ENCODE results near the gene HIBADH.

DNA sequence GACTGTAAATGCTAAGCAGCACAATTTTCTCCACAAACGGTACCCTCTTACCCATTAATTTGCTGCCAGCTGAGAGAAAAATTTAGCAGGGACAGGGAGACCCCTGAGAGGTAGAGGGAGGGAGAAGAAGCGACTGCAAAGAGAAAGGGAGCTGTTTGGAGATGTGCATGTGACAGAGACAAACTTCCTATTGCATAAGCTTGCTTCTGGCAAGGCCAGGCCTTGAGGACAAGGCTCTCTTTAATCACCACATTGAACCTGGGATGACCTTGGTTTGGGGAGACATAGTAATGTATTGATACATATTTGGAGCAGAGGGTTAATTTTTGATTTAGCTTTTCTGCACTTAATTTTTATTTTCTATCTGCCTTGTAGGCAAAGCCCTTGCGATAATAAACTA is 31.1 kb upstream of the HIBADH start:
- TF ChIP-seq, protein P1, sequence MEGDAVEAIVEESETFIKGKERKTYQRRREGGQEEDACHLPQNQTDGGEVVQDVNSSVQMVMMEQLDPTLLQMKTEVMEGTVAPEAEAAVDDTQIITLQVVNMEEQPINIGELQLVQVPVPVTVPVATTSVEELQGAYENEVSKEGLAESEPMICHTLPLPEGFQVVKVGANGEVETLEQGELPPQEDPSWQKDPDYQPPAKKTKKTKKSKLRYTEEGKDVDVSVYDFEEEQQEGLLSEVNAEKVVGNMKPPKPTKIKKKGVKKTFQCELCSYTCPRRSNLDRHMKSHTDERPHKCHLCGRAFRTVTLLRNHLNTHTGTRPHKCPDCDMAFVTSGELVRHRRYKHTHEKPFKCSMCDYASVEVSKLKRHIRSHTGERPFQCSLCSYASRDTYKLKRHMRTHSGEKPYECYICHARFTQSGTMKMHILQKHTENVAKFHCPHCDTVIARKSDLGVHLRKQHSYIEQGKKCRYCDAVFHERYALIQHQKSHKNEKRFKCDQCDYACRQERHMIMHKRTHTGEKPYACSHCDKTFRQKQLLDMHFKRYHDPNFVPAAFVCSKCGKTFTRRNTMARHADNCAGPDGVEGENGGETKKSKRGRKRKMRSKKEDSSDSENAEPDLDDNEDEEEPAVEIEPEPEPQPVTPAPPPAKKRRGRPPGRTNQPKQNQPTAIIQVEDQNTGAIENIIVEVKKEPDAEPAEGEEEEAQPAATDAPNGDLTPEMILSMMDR (IDR thresholded peaks at IDR 0.05; ENCODE audit: extremely low read depth in 1 of 2, insufficient read depth in 1 of 2, low read depth in 1 of 2, low read length in 2 of 2), result no peak
- no peak for TF ChIP-seq EZH2 (IDR thresholded peaks at IDR 0.05; ENCODE audit: borderline replicate concordance, low read depth, low read length, severe bottlenecking)
- TF ChIP-seq POLR2A (IDR thresholded peaks at IDR 0.05; ENCODE audit: low read depth, low read length), result no peak

Measured in endothelial cell of umbilical vein (primary cell).